Activated CD4-positive, CD25-positive, alpha-beta regulatory T cell treated with anti-CD3 and anti-CD28 coated beads, Interleukin-2, amount 50 U/mL, for 24 hours (primary cell): Measurements from ENCODE around the gene SFI1.

Experiments used
- ATAC-seq, 2 donors: fragments of 150-1000 bp; cut with Tn5 transposase; one replicate each; pipeline ENCODE4 v1.10.0; 2021; ENCODE audit warnings: mild to moderate bottlenecking in 1 of 2, moderate library complexity in 1 of 2

The SFI1 gene

GRCh38 chr22:31646186-31647019 is 150.1 kb downstream of the SFI1 start:
- peak; percentile 89 to 91 for ATAC-seq

DNA sequence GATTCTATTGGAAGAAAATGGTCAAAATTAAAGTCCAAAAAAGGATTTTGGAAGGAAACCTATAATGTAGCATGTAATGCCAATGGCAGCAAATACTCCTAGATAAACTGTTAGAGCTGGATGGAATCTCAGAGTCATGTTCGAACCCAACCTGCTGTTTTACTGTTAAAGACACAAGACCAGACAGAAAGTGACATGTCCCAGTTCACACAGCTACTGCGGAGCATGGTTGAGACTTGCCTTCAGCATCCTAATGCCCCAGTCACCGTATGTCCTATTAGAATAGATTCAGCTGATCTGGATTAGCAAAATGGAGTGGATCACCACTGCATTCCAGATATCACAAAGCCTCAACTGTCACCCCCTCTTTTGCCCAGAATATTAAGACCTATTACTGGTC is 150.7 kb downstream of the SFI1 start:
- ATAC-seq: no peak

GRCh38 chr22:31647523-31648320 is 151.4 kb downstream of the SFI1 start:
- ATAC-seq: no peak

- no peak for ATAC-seq
These were observed 154.1 kb downstream of the SFI1 start for GRCh38 chr22:31650391-31650790.

DNA sequence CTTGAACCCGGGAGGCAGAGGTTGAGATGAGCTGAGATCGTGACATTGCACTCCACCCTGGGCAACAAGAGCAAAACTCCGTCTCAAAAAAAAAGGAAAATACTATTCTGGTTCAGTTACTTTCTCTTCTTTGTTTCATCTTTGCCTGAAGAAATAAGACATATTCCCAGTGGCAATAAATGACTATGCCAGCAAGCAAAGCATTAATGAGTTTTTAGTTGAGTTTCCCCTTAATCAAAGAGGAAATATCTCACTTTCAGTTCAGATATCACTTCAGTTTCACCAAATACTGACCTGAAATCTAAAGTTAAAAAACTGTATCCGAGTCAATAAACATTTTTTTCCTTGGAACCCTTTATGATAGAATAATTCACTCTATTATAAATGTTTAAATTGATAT is 155.3 kb downstream of the SFI1 start:
- ATAC-seq: no peak

- ATAC-seq: no peak
These were observed 155.8 kb downstream of the SFI1 start for GRCh38 chr22:31652088-31652487.

DNA sequence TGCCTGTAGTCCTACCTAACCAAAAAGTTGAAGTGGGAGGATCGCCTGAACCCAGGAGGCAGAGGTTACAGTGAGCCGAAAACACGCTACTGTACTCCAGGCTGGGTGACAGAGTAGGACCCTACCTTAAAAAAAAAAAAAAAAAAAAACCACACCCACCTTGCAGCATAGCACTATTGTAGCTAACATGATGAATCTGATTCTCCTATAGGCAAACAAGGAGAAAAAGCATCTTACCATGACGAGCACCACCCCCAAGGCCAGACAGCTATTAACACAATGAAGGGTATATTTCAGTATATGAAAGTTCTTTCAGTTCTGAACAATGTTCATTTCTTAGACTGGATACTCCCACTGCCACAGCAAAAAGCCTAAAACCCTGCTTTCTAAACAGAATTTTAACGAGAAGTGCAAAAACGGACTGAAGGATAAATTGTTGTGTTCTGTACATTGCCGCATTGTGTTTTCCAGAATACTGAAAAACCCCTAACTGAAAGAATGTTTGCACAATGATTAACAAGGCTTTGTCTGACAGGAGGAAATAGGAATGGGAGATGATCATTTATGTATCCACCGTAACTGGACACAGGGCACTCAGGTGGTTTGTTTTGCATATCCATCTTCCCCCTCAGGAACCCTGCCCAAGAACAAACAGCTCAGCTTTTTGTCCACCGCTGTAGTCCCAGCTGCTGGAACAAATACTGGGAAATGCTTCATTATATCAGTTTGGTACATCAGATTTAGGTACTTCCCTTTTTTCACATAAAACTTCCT is 156.8 kb downstream of the SFI1 start:
- no peak for ATAC-seq

DNA sequence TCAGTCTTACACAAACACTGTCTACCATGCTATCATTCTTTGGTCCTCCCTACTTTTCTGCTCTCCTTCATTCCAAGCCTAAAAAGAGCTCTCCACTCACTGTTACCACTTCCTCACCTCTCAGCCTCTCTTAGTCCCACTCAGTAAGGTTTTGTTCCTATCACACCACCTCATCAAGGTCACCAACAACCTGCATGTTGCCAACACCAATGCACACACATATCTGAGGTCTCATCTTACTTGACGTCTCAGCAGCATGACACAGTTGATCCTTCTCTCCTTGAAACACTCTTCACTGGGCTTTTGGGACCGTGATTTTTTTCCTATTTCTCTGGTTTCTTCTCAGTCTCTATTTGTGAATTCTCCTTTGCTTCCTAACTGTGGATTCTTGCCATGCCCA is 157.6 kb downstream of the SFI1 start:
- no peak for ATAC-seq

GRCh38 chr22:31654408-31654807 is 158.1 kb downstream of the SFI1 start:
- ATAC-seq: no peak

GRCh38 chr22:31659246-31659645 is 162.9 kb downstream of the SFI1 start:
- ATAC-seq: no peak

DNA sequence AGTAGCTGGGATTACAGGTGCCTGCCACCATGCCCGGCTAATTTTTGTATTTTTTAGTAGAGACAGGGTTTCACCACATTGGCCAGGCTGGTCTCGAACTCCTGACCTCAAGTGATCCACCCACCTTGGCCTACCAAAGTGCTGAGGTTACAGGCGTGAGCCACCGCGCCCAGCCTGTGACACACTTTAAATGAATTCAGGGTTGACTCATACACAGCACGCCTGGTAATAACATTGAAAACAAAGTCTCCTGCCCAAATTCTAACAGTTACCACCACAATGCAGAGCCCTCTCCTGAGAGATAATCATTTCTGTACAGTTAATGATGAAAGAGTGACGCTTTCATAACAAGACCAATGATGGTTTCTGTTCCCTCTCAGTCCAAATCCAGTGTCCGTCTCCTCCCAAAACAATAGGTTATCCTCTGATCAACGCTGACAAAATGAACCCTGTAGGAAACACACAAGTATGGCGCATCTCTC is 164.6 kb downstream of the SFI1 start:
- ATAC-seq: peak; percentile 63 to 66

DNA sequence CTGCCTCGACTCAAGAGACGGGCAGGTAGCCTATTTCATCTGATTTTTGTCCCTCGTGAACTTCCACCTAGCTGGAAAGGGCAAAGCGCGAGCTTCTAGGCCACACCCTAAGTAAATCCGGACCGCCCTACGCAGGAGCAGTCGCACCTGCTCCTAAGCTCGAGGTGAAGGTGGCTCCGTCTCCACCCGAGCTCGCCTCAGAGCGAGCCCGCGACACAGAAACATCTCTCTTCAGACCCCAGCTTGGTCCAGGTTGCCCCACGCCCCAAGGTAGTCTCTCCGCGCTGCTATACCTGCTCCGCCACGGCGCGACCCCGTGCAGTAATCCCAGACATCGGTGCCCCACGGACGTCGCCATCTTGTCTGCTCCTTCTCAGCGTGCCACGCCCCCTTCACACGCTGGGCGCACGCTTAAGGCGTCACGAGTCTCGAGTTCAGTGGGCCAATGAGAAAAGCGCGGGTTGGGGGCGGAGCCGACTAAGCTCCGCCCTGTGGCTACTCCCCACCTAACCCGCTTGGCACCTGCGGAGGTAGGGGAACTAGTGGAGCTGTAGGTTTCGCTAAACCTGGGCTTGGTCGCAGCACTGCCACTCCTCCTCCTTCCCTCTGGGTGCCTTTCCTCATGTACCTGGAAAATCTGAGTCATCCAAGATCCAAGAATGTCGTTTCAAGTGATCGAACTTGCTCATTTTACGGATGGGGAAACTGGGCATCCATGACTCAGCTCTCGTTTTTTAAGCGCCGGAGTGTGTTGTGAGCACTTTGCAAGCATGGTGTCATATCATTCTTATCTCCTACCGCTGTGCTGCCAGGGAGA is 165.7 kb downstream of the SFI1 start, which contains the start of gene PISD:
Gene PISD (minus strand): TSS at position 365 of the 817 bp plus-strand sequence. CDS start 7 bp downstream, at position 358.
- ATAC-seq: peak; percentile 82 to 89

DNA sequence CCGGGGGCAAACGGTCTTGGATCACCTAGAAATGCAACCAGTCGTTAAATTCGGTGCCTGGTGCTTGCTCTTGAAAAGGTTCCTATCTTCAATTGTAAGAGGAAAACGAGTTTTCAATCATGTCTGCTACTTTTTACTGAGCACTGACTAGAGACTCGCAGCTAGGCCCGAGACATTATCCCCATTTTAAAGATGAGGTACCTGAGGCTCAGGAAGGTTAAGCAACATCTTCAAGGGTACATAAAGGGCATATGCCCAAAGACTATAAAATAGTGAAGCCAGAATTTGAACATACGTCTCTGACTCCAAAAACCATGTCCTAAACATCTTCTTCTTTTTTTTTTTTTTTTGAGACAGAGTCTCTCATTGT is 166.3 kb downstream of the SFI1 start:
- no peak for ATAC-seq
